CD4-positive, alpha-beta T cell treated with Interleukin-2 at 100 ng/mL for 4 hours (primary cell): ENCODE results near the gene PWWP2B.
A peak's percentile ranks its signal among the peaks of the same experiment; 100 is the strongest.

Experiments used
- DNase-seq: peaks from one replicate; pipeline ENCODE4 v3.0.0-alpha.2; 2020; ENCODE audit warnings: low spot score

Gene PWWP2B

GRCh38 chr10:132394936-132395703 lies 1.9 kb upstream of the PWWP2B start:
- DNase-seq: no peak

- no peak for DNase-seq
These were observed 1.1 kb upstream of the PWWP2B start for GRCh38 chr10:132395704-132396493.

GRCh38 chr10:132396494-132397035 lies 435 bp upstream of the PWWP2B start:
- DNase-seq: peak; percentile 61

- peak; percentile 33 for DNase-seq
These were observed 918 bp downstream of the PWWP2B start for GRCh38 chr10:132397671-132398565.

- no peak for DNase-seq
These were observed 1.6 kb downstream of the PWWP2B start for GRCh38 chr10:132398566-132398991.

GRCh38 chr10:132399117-132400035 lies 2.4 kb downstream of the PWWP2B start:
- no peak for DNase-seq

GRCh38 chr10:132400041-132400546 lies 3.1 kb downstream of the PWWP2B start:
- no peak for DNase-seq

GRCh38 chr10:132400547-132401151 lies 3.6 kb downstream of the PWWP2B start:
- no peak for DNase-seq

GRCh38 chr10:132401401-132402118 lies 4.6 kb downstream of the PWWP2B start:
- DNase-seq: no peak

- no peak for DNase-seq
These were observed 5.8 kb downstream of the PWWP2B start for GRCh38 chr10:132402781-132403241.

- DNase-seq: no peak
These were observed 6.6 kb downstream of the PWWP2B start for GRCh38 chr10:132403511-132404168.

- no peak for DNase-seq
These were observed 7.3 kb downstream of the PWWP2B start for GRCh38 chr10:132404169-132404880.

GRCh38 chr10:132404911-132405462 lies 8.0 kb downstream of the PWWP2B start:
- DNase-seq: no peak

- no peak for DNase-seq
These were observed 8.5 kb downstream of the PWWP2B start for GRCh38 chr10:132405463-132405991.

GRCh38 chr10:132406181-132406580 lies 9.2 kb downstream of the PWWP2B start:
- no peak for DNase-seq

GRCh38 chr10:132406750-132407149 lies 9.8 kb downstream of the PWWP2B start:
- DNase-seq: no peak

GRCh38 chr10:132407243-132407746 lies 10.3 kb downstream of the PWWP2B start:
- DNase-seq: no peak
